Measurements from ENCODE around the gene KRTAP5-4.
"Not testable (repeated sequence)": the region's sequence is repeated elsewhere in the genome, so short reads cannot be mapped to it uniquely, and the experiment has no call there.

Gene KRTAP5-4

GRCh38 chr11:1622086-1622485, at the start of gene KRTAP5-4:
TSS of gene KRTAP5-4 (minus strand) at chr11:1622138. CDS start at chr11:1622093, 45 bp downstream.
- no peak for DNase-seq (ENCODE audit: low spot score)
- no peak for TF ChIP-seq CTCF (IDR thresholded peaks at IDR 0.05; ENCODE audit: extremely low read depth, missing control alignments)

GRCh38 chr11:1671658-1672057, 49.7 kb upstream of the KRTAP5-4 start:
- no peak for TF ChIP-seq CTCF (IDR thresholded peaks at IDR 0.05; ENCODE audit: extremely low read depth, missing control alignments)
- no peak for DNase-seq (ENCODE audit: low spot score)

GRCh38 chr11:1670905-1671371, 49.0 kb upstream of the KRTAP5-4 start:
- no peak for DNase-seq (ENCODE audit: low spot score)
- TF ChIP-seq CTCF (IDR thresholded peaks at IDR 0.05; ENCODE audit: extremely low read depth, missing control alignments), result no peak

- not testable (repeated sequence) for DNase-seq (ENCODE audit: low spot score)
Observed at GRCh38 chr11:1670457-1670856, 48.5 kb upstream of the KRTAP5-4 start.

- no peak for DNase-seq (ENCODE audit: low spot score)
- TF ChIP-seq CTCF (IDR thresholded peaks at IDR 0.05; ENCODE audit: extremely low read depth, missing control alignments), result no peak
Observed at GRCh38 chr11:1669546-1670218, 47.7 kb upstream of the KRTAP5-4 start.

- no peak for TF ChIP-seq CTCF (IDR thresholded peaks at IDR 0.05; ENCODE audit: extremely low read depth, missing control alignments)
- DNase-seq (ENCODE audit: low spot score), result no peak
Observed at GRCh38 chr11:1668911-1669473, 47.1 kb upstream of the KRTAP5-4 start.

GRCh38 chr11:1667906-1668305, 46.0 kb upstream of the KRTAP5-4 start:
- no peak for TF ChIP-seq CTCF (IDR thresholded peaks at IDR 0.05; ENCODE audit: extremely low read depth, missing control alignments)
- DNase-seq (ENCODE audit: low spot score), result no peak

Measured in GM20000 (cell line).